CD14-positive monocyte (primary cell): Measurements from ENCODE around the gene YRDC. TPM values are rescaled to one million over a fixed set of nuclear protein-coding genes. Genes with fewer than 3 reads are reported as not detected.
A peak's percentile ranks its signal among the peaks of the same experiment; 100 is the strongest.

Source experiments
- DNase-seq, 3 donors: peaks; one replicate each; pipeline ENCODE4 v3.0.0-alpha.2; 2011 to 2022
- H2AFZ ChIP-seq: 2 replicates; pipeline ENCODE4 v1.6.0; 2012; ENCODE audit warnings: mild to moderate bottlenecking, low read depth, low read length, inconsistent platforms; ENCODE audit not compliant: insufficient read depth, poor library complexity, severe bottlenecking
- H3K27ac ChIP-seq, 2 donors: 1 replicate in 1 of 2; 2 replicates in 1 of 2; pipeline ENCODE4 v1.5.1; 2012 to 2013; ENCODE audit warnings: low read length in 2 of 2, control low read depth in 1 of 2, inconsistent platforms in 1 of 2, low read depth in 1 of 2, mild to moderate bottlenecking in 1 of 2
- H3K27me3 ChIP-seq, 2 donors: one replicate each; pipeline versions ENCODE4 v1.6.0 to v1.6.1; 2011 to 2013; ENCODE audit warnings: low read length in 2 of 2; ENCODE audit not compliant: control insufficient read depth in 2 of 2, insufficient read depth in 2 of 2
- H3K36me3 ChIP-seq, 2 donors: replicated peaks in 1 of 2; 1 replicate in 1 of 2; 2 replicates in 1 of 2; pipeline versions ENCODE4 v1.5.1 to v1.6.1; 2012 to 2013; ENCODE audit warnings: low read length in 2 of 2, control low read depth in 1 of 2, inconsistent platforms in 1 of 2, mild to moderate bottlenecking in 1 of 2; ENCODE audit not compliant: insufficient read depth in 2 of 2, control insufficient read depth in 1 of 2
- H3K4me1 ChIP-seq, 2 donors: 1 replicate in 1 of 2; 2 replicates in 1 of 2; pipeline versions ENCODE4 v1.5.1 to v1.6.1; 2012 to 2013; ENCODE audit warnings: low read length in 2 of 2, control low read depth in 1 of 2, inconsistent platforms in 1 of 2, mild to moderate bottlenecking in 1 of 2, moderate library complexity in 1 of 2; ENCODE audit not compliant: insufficient read depth in 2 of 2, control insufficient read depth in 1 of 2
- H3K4me2 ChIP-seq: replicated peaks from 2 replicates; pipeline ENCODE3; 2012; ENCODE audit warnings: low read length, moderate library complexity, mild to moderate bottlenecking; ENCODE audit not compliant: poor library complexity, severe bottlenecking; ENCODE audit errors: extremely low read depth
- H3K4me3 ChIP-seq, 3 experiments: fragments of 200-600 bp in 1 of 3; sonication (generic) in 1 of 3; replicated peaks in 1 of 3; 1 replicate in 2 of 3; 2 replicates in 1 of 3; pipeline ENCODE4 v1.5.1; 2011 to 2013; ENCODE audit warnings: low read length in 3 of 3, mild to moderate bottlenecking in 3 of 3, control low read depth in 2 of 3, low read depth in 2 of 3, inconsistent platforms in 1 of 3, moderate library complexity in 1 of 3
- H3K79me2 ChIP-seq: 2 replicates; pipeline ENCODE4 v1.6.0; 2012; ENCODE audit warnings: mild to moderate bottlenecking, control low read depth, inconsistent platforms, low read length, moderate library complexity; ENCODE audit not compliant: insufficient read depth
- H3K9ac ChIP-seq: 2 replicates; pipeline ENCODE4 v1.6.0; 2017; ENCODE audit warnings: low read length, mild to moderate bottlenecking; ENCODE audit not compliant: insufficient read depth, poor library complexity, severe bottlenecking
- H3K9me3 ChIP-seq, 2 donors: replicated peaks in 1 of 2; 1 replicate in 1 of 2; 2 replicates in 1 of 2; pipeline versions ENCODE4 v1.5.1 to v1.6.1; 2012 to 2013; ENCODE audit warnings: low read length in 2 of 2, control low read depth in 1 of 2; ENCODE audit not compliant: control insufficient read depth in 1 of 2, insufficient read depth in 1 of 2
- H4K20me1 ChIP-seq: 2 replicates; pipeline ENCODE4 v1.6.0; 2012; ENCODE audit warnings: mild to moderate bottlenecking, low read length, control low read depth, moderate library complexity; ENCODE audit not compliant: insufficient read depth
- H3K27ac Mint-ChIP-seq, 7 donors: one replicate each; pipeline ENCODE4 v1.8.0; 2020; ENCODE audit warnings: mild to moderate bottlenecking in 7 of 7, mixed read lengths in 7 of 7, moderate library complexity in 6 of 7, inconsistent platforms in 2 of 7
- H3K27me3 Mint-ChIP-seq, 3 donors: one replicate each; pipeline ENCODE4 v1.8.0; 2021 to 2022; ENCODE audit warnings: low read depth in 3 of 3, mild to moderate bottlenecking in 3 of 3, mixed read lengths in 3 of 3, moderate library complexity in 3 of 3, inconsistent platforms in 1 of 3
- H3K36me3 Mint-ChIP-seq, 2 donors: one replicate each; pipeline ENCODE4 v1.8.0; 2020; ENCODE audit warnings: mixed read lengths in 2 of 2, inconsistent platforms in 1 of 2, mild to moderate bottlenecking in 1 of 2
- H3K4me1 Mint-ChIP-seq: one replicate; pipeline ENCODE4 v1.8.0; 2020; ENCODE audit warnings: mild to moderate bottlenecking, mixed read lengths
- H3K4me3 Mint-ChIP-seq, 2 donors: one replicate each; pipeline ENCODE4 v1.8.0; 2020; ENCODE audit warnings: mild to moderate bottlenecking in 2 of 2, mixed read lengths in 2 of 2, moderate library complexity in 1 of 2
- H3K9me3 Mint-ChIP-seq, 7 donors: one replicate each; pipeline ENCODE4 v1.8.0; 2020 to 2022; ENCODE audit warnings: mixed read lengths in 7 of 7, mild to moderate bottlenecking in 6 of 7, moderate library complexity in 6 of 7, inconsistent platforms in 2 of 7
- CTCF ChIP-seq: fragments of 200-600 bp; IDR thresholded peaks from one replicate; pipeline ENCODE4 v1.8.0; 2022; ENCODE audit warnings: antibody characterized with exemption, mild to moderate bottlenecking
- WGBS: methylation state at CpG from one replicate; pipeline ENCODE4 v1.1.5; 2013; ENCODE audit warnings: missing lambda C conversion rate; ENCODE audit not compliant: insufficient coverage; 5-methylcytosine and 5-hydroxymethylcytosine counted together
- intact Hi-C, 2 donors: fragments of 100-400 bp; cut with micrococcal nuclease; formaldehyde crosslinking; loops; one replicate each; pipeline versions ENCODE4 v1.15.0 to v1.15.1; 2023
- polyA plus RNA-seq, 3 donors: library from polyadenylated mRNA; depleted of rRNA in 1 of 3; unstranded in 2 of 3; stranded (reverse) in 1 of 3; fragments of 300-500 nt in 2 of 3; fragments of >200 nt in 1 of 3; fragmentation: Illumina TruSeq in 2 of 3; gene quantifications; 1 replicate in 2 of 3; 2 replicates in 1 of 3; pipeline ENCODE4 v1.2.3, GENCODE V29; 2012 to 2021

Gene YRDC
- polyA plus RNA-seq, 3 donors = 10.4 to 29.6 (median 13.3) TPM

- Mint-ChIP-seq H3K27me3 (no peaks in the 10 kb centered on the region), H3K9me3 (peaks cover 0 to 1% (median 0%) of the 10 kb centered on the region in 7 donors), H3K36me3 (peaks cover 48 to 60% of the 10 kb centered on the region in 2 donors), H3K27ac (peak overlapping the region; percentile 81 to 95 (median 87)), H3K4me3 (peak overlapping the region; percentile 80 to 81), H3K4me1 (peaks cover 37% of the 10 kb centered on the region)
- Histone ChIP-seq H4K20me1 (peaks cover 71% of the 10 kb centered on the region), H3K36me3 (peaks cover 39 to 53% of the 10 kb centered on the region in 2 donors), H3K4me2 (peak overlapping the region; percentile 96), H3K27ac (peak overlapping the region; percentile 47 to 95), H3K9me3 (no peaks in the 10 kb centered on the region), H3K4me3 (peak overlapping the region; percentile 56 to 94 (median 92)), H3K9ac (peak overlapping the region; percentile 92), H3K79me2 (peaks cover 59% of the 10 kb centered on the region), H2AFZ (peak overlapping the region; percentile 82), H3K4me1 (peaks cover 18 to 45% of the 10 kb centered on the region in 2 donors), H3K27me3 (no peaks in the 10 kb centered on the region)
- no peak for DNase-seq
- 17% methylated on average over 4 of the region's 9 CpGs for WGBS
- TF ChIP-seq CTCF = no peak
- intact Hi-C loops = loop anchor here (1.0 to 10.0 kb wide), 3 partner anchors 53 to 178 kb away; partner anchors contain the start of gene CDCA8 (in 2 of the 2)
Measured at GRCh38 chr1:37807220-37807554, 821 bp downstream of the YRDC start.

- Histone ChIP-seq H4K20me1 (peaks cover 40% of the 10 kb centered on the region), H2AFZ (no peak overlapping the region), H3K27me3 (no peaks in the 10 kb centered on the region), H3K79me2 (peaks cover 28% of the 10 kb centered on the region), H3K4me2 (no peak overlapping the region), H3K4me1 (peaks cover 8 to 10% of the 10 kb centered on the region in 2 donors), H3K36me3 (peaks cover 47 to 75% of the 10 kb centered on the region in 2 donors), H3K9ac (no peak overlapping the region), H3K9me3 (no peaks in the 10 kb centered on the region), H3K27ac (no peak overlapping the region), H3K4me3 (no peak overlapping the region)
- intact Hi-C loops = loop anchor here in 1 of 2 donors (10.0 kb wide), 1 partner anchor 182 kb away; no protein-coding TSS in a partner anchor
- TF ChIP-seq CTCF = no peak
- Mint-ChIP-seq H3K9me3 (peaks cover 0 to 1% (median 0%) of the 10 kb centered on the region in 7 donors), H3K27me3 (no peaks in the 10 kb centered on the region), H3K4me1 (peaks cover 12% of the 10 kb centered on the region), H3K36me3 (peaks cover 57 to 69% of the 10 kb centered on the region in 2 donors), H3K4me3 (no peak overlapping the region), H3K27ac (peak overlapping the region in 1 of 7 donors; percentile 42)
- DNase-seq = no peak
- WGBS = no CpG with 5 or more reads among the region's 1 CpG
Measured at GRCh38 chr1:37802439-37802838, 5.6 kb downstream of the YRDC start.
